ENCODE data around the gene EIF2S2.

Gene EIF2S2

DNA sequence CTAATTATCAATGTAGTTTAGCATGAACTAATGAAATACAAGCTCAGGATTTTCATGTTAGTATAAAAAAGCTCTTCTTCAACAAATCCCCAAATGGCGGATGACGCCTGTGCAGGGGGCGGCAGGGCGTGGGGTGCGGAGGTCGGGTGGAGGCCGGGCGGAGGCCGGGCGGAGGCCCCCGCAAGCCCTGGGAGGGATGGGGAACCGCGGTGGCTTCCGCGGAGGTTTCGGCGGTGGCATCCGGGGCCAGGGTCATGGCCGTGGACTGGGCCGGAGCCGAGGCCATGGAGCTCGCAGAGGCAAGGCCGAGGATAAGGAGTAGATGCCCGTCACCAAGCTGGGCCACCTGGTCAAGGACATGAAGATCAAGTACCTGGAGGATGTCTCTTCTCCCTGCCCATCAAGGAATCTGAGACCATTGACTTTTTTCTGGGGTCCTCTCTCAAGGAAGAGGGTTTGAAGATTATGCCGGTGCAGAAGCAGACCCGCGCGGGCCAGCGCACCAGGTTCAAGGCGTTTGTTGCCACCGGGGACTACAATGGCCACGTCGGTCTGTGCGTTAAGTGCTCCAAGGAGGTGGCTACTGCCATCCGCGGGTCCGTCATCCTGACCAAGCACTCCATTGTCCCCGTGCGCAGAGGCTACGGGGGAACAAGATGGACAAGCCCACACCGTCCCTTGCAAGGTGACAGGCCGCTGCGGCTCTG is 10.4 kb upstream of the EIF2S2 start:
- no peak for DNase-seq (ENCODE audit: low read depth)

DNA sequence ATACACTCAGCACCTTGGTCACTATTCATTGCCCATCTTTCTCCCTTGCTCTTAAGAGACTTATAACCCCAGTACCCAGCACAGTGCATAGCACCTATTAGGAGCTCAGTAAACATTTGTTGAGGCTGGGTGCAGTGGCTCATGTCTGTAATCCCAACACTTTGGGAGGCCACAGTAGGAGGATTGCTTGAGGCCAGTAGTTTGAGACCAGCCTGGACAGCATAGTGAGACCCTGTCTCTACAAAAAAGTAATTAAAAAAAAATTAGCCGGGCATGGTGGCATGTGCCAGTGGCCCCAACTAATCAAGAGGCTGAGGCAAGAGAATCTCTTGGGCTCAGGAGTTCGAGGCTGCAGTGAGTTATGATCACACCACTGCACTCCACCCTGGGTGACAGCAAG is 8.2 kb upstream of the EIF2S2 start:
- DNase-seq (ENCODE audit: low read depth) = no peak

DNA sequence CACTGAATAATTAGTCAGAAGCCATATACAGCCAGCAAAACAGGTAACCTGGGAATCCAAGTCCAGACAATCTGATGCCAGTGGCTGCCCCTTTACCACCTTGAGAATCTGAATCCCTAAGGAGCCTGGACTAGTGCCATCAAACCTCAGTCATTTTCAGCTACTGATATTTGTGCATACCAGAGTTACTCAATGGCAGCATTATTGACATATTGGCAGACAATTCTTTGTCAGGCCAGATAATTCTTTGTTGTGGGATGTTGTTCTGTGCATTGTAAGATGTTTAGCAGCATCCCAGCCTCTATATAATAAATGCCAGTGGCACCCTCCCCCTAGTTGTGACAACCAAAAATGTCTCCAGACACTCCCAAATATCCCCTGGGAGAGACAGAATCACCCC is 3.2 kb upstream of the EIF2S2 start:
- no peak for DNase-seq (ENCODE audit: low read depth)

DNA sequence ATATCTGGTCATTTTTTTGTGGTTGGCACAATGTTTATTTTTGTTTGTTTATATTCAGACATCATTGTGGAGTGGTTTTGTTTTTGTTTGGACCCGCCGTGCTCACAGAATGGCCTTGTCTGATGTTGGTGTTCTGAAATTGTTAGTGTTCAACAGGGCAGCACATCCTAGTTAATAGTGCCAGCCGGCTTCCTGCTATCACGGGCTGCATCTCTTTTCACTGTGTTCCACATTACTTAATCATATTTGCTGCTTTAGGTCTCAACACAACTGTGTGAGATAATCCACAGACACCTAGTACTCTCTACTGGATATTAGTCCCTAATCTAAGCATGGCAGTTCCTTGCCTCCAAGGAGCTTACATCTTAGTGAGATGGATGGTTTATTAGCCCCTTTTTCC is 2.8 kb upstream of the EIF2S2 start:
- no peak for DNase-seq (ENCODE audit: low read depth)

DNA sequence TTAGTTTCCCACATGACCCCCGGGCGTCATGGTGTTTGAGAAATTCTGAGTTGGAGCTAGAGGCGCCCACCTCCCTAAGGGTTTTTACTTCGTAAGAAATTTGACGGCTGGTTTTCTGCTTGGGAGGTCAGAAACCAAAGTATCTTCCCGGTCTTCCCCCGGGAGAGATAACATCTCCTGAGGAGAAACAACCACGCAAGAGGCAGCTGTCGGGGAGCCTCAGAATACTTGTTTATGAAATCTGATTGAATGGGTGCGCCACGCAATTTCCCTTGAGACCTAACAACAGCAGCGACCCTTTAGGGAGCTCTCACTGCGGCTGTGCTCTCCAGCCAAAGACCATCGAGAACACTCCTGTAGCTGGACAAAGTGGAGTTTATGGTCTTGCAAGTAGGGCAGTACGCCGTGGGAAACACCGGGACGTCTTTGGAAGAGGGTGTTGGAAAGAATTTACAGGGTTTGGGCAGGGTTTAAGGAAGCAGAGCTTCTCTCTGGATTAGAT is 608 bp upstream of the EIF2S2 start:
- no peak for DNase-seq (ENCODE audit: low read depth)

DNA sequence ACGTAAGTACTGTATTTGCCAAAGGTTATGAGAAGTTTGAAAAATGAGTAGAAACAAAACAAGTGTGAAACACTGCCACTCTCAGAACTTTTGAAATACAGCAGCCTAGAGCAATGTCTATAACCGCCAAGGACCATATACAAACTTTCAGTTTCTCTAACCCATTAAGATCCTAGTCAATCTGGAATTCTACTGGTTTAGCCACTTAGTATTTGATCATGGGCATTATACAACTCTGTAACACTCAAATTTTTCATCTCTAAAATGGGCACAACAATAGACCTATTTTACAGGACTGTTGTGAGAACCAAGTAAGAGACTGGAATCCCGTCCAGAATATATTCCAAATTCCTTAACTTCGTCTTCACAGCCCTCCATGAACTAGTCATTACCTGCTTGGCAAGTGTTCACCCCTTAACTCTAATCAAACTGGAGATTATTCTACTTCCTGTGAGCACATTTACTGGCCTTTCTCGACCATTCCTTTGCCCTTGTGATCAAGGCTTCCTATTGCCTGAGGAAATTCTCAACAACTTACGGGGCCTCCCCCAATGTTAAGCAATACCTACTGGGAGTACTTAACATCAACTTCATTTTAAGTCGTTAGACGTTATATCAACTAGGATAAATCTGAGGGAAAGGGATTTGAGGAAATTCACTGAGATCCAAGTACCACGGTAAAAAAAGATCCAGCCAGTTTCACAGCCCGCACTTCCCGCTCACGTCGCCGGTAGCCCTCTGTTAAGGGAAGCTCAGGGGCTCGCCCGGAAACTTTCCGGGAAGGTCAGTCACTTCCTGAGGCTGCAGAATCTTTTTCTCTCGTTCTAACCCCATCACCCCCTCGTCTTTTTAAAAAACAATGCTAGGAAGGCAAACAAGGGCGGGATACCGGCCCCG is 1.1 kb downstream of the EIF2S2 start:
- peak; percentile 3 for DNase-seq (ENCODE audit: low read depth)

DNA sequence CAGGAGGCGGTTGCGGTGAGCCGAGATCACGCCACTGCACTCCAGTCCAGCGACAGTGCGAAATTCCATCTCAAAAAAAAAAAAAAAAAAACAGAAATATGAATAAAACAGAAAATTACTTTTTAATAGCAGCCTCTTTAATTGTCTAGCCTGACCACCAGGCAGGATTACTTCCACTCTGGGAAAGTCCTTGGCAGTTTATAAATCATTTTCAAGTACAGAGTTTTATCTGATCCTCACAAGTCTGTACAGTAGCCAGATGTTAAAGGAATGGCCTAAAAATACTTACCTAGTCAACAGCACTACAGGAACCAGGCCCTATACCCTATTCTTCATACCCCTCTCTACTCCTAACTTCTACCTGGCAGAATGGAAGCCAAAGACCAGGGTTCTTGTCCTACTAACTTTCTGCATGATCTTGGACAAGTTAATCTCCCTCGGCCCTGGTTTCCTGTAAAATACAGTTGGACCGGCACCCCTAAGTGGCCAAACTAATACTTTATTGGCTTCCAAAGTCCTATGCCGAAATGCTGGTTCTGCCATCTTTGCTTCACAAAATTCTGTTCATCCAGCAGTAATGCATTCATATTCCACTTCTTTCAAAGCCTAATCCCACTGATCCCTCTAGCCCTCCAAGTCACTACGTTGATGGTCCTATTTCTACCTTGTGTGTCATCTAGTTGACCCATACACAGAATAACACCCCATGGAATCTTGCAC is 1.9 kb downstream of the EIF2S2 start:
- no peak for DNase-seq (ENCODE audit: low read depth)

DNA sequence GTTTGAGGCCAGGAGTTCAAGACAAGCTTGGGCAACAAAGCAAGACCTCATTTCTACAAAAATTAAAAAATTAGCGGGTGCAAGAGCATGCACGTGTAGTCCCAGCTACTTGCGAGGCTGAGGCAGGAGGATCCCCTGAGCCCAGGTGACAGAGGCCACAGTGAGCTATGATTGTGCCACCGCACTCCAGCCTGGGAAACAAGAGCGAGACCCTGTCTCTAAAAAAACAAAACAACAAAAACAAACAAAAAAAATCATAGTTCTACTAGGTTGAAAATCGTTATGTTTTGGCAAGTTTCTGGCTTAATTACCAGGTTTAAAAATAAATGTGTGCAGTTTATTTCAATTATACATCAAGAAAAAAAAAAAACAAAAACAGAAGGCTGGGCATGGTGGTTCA is 2.6 kb downstream of the EIF2S2 start:
- DNase-seq (ENCODE audit: low read depth) = no peak

DNA sequence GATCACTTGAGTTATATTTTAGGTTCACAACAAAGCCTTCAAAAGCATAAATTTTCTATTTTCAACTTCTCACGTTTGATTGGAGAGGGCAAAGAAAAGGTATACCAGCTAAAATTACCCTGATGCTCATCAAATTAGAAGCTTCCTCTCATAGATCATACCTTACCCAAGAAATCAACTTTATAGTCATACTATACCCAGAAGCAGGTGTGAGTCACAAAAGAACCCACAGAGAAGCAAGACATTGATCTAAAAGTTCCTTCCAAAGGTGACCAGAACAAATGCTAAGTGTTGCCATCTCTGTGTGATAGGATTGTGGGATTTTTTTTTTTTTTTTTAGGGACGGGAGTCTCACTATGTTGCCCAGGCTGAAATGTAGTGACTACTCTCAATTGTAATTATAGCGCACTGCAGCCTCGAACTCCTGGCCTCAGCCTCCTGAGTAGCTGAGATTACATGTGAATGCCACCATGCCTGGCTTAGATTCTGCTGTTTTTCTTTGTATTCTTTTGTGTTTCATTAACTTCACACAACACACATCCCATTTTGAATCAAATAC is 3.3 kb downstream of the EIF2S2 start:
- no peak for DNase-seq (ENCODE audit: low read depth)

DNA sequence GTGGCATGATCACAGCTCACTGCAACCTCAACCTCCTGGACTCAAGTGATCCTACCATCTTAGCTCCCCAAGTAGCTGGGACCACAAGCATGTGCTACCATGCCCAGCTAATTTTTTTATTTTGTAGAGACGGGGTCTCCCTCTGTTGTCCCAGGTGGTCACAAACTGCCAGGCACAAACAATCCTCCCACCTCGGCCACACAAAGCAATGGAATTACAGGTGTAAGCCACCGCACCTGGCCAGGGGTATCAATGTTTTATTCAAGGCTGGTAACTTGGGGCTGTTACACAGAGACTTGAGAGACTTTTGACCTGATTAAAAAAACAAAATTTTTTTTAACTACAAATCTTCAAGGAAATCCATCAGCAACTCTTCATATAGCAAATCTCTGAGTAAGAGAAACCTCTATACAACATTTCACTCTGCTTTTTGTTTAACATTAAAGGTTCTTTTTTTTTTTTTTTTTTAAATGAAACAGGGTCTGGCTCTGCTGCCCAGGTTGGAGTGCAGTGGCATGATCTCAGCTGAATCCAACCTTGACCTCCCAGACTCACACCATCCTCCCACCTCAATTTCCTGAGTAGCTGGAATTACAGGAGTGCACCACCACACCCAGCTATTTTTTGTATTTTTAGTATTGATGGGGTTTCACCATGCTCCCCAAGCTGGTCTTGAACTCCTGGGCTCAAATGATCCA is 5.9 kb downstream of the EIF2S2 start:
- no peak for DNase-seq (ENCODE audit: low read depth)

DNA sequence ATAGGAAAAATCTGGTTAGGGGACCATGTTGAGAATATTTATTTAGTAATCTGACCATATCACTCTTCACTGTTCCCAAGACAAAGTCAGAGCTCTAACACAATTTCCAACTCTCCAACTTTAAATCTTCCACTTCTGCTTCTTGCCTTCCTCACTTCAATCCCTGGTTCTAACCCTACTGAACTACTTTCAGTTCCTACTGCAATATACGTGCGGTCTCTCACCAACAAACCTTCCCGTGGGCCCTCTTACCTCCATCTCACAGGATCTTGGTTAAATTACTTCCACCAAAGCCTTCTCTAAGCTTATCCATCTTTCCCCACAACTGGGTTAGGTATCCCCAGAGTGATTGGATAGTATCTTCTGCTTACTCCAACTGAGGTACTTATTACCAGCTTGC is 8.0 kb downstream of the EIF2S2 start:
- DNase-seq (ENCODE audit: low read depth) = no peak

DNA sequence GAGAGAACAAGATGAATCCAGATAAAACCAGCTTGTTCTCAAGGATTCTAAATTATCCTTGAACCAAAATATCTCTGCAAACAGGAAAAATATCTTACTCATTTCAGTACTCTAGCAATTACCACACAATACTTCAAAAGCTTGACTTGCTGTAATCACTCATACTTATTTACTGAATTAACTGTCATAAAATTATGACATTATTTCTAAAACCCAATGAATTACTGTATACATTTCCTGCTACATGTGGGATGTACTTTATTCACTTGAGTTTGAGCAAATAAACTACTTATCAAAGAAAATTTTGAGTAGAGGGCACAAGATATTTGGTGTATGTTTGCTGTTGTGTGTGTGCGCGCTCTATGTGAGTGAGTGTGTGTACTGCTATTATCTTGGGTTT is 9.7 kb downstream of the EIF2S2 start:
- DNase-seq (ENCODE audit: low read depth) = no peak

DNA sequence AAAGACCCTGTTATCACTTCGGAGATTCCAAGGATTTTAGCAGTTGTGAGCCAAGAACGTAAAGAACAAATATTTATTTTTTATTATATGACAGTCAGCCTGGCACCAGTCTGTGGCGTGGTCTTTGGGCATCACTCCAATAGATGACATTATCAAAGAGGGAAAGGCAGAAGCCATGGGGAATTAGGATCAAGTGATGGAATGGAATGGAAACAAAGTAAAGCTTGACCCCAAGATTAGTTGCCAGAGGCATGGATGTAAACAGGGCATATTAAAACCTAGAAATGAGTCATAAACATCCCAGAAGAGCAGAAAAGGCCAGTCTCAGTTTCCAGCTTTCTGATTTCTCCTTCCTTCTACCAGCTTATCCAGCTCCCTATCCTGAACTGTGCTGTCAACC is 11.5 kb downstream of the EIF2S2 start:
- no peak for DNase-seq (ENCODE audit: low read depth)

DNA sequence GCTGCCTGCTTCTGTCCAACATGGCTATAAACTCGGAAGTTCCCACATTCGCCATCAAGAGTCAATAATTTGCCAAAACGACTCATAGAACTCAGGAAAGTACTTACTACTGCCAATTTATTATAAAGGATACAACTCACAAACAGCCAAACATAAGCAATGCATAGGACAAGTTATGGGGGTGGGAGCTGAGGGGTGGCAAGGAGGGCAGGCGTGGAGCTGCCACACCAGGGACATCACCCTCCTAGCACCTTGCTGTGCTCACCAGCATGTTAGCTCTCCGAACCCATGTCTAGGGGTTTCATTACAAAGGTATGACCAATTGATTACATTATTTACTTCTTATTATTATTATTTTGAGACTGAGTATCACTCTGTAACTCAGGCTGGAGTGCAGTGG is 12.4 kb downstream of the EIF2S2 start:
- no peak for DNase-seq (ENCODE audit: low read depth)

DNA sequence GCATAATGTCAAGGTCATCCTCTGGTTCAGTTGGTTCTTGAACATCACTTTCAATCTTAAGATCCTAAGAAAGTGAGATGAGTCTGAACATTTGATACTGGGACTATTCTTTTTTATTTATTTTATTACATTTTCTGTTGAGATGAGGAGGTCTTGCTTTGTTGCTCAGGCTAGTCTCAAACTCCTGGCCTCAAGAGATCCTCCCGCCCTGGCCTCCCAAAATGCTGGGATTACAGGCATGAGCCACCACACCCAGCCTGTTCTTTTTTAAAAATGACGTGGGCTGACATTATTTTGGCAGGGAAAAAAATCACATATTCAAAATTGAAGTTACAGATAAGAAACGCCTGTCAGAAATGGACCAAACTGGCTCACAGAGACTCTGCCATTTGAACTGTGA is 13.5 kb downstream of the EIF2S2 start:
- DNase-seq (ENCODE audit: low read depth) = no peak

DNA sequence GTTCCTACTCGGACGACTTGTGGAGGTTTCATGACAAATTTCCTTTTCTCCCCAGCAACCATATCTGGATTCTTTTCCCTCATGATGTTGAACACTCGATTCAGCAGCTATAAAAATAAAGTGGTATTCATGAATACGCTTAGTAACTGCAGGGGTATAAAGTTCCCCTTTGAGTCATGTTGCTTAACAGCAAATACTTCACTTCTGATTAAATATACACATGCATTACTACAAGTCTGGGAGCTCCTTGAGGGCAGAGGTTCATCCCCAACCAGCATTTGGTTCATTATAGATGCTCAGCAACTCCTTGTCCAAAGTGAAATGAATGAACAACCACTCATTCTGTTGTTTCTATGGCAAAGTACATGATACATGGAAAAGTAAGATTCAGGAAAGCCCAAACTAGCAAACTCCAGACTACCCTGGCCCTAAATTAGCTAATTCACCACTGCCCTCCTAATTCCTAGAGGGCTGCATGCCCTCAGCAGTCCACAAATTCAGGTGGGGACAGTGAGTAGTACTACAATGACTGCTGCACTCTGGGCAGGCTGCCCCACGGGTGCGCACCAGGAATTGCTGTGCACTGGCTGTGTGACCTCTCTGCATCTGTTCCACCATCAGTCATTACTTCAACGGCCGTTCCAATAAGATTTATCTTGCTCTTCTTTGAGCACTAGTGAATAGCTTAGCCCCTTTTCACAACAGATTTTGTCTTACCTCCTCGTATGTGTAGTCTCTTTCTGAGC is 15.2 kb downstream of the EIF2S2 start:
- DNase-seq (ENCODE audit: low read depth) = no peak

DNA sequence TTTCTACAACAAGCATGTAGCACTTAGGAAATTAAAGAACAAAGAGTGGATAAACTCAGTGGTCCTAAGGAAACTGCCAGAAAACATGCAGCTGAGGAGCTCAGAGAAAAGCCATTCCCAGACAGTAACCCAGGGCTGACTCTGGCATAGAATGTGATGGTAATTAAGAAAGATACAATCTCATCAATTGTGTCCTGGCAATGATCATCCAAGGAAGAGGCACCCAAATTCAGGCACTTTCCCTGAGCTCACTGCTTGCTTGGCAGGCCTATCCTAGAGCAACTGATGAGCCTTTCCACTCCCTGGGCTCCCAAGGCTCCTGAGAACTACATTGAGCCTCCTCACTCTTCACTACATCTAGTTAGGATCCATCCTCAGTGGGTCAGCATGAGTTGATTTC is 16.2 kb downstream of the EIF2S2 start:
- DNase-seq (ENCODE audit: low read depth) = no peak

DNA sequence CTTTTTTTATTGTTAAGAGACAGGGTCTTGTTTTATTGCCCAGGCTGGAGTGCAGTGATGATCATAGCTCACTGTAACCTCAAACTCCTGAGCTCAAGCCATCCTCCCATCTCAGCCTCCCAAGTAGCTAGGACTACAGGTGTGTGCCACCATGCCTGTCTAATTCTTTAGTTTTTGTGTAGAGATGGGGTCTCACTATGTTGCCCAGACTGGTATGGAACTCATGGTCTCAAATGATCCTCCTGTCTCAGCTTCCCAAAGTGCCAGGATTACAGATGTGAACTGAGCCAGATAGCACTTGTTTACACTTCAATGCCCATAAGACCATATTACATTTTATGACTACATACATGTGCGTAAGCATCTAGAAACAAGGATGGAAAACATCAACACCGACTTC is 18.1 kb downstream of the EIF2S2 start:
- no peak for DNase-seq (ENCODE audit: low read depth)

DNA sequence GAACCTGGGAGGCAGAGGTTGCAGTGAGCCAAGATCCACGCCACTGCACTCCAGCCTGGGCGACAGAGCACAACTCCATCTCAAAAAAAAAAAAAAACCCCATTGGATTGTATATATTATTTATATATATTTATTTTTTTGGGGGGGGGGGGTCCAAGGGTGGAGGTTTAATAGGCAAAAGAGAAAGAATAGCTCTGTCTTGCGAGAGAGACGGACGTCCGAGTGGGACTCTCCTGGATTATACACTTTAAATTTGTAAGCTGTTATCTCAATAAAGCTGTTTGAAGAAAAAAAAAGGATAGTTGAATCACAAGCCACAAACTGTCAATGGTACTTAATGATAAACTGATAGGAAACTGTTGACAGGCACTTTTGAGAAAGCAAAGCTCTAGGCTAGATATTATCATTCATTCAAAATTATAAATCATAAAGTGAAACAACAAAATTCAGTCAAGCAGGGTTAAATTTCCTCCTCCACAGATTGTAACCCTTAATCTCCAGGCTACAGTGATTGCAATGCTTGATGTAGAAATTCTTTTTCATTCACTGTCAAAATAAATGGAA is 20.3 kb downstream of the EIF2S2 start:
- no peak for DNase-seq (ENCODE audit: low read depth)

DNA sequence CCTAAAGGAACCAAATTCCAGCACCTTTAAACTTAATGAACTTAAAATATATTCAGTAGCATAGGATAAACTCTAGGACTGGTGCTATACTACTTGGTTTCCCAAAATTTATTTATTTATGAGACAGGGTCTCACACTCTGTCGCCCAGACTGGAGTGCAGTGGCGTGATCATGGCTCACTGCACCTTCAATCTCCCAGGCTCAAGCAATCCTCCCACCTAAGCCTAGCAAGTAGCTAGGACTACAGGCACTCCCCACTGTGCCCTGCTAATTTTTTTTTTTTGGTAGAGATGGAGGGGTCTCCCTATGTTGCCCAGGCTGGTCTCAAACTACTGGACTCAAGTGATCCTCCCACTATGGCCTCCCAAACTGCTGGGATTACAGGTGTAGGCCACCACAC is 21.4 kb downstream of the EIF2S2 start:
- DNase-seq (ENCODE audit: low read depth) = no peak
